OCI-LY3 (cell line): ENCODE measurements around the gene MTRF1.

Experiments
- H2AFZ ChIP-seq: fragments of 200-600, 300-600 bp; shearing (Covaris generic); 2 replicates; pipeline ENCODE4 v1.6.0; 2014; ENCODE audit warnings: antibody characterized with exemption, low read depth, low read length
- H3K27ac ChIP-seq: fragments of 200-600, 300-600 bp; sonication (generic); 2 replicates; pipeline ENCODE4 v1.5.1; 2014; ENCODE audit warnings: mild to moderate bottlenecking, low read length, moderate library complexity, mixed read lengths
- H3K27me3 ChIP-seq: fragments of 200-600, 300-600 bp; sonication (generic); 2 replicates; pipeline ENCODE4 v1.6.1; 2014; ENCODE audit warnings: low read depth, low read length, mixed read lengths
- H3K36me3 ChIP-seq: fragments of 200-600, 300-600 bp; sonication (generic); replicated peaks from 2 replicates; pipeline ENCODE3; 2014; ENCODE audit warnings: low read depth, low read length, mixed read lengths
- H3K4me1 ChIP-seq: fragments of 300-600, 200-600 bp; sonication (generic); 2 replicates; pipeline ENCODE4 v1.6.1; 2014; ENCODE audit warnings: low read length, mixed read lengths
- H3K4me2 ChIP-seq: fragments of 200-600, 300-600 bp; sonication (generic); 2 replicates; pipeline ENCODE4 v1.6.1; 2014; ENCODE audit warnings: low read length, mixed read lengths
- H3K4me3 ChIP-seq: fragments of 300-600, 200-600 bp; sonication (generic); 2 replicates; pipeline ENCODE4 v1.5.1; 2014; ENCODE audit warnings: antibody characterized with exemption, mild to moderate bottlenecking, low read length, moderate library complexity
- H3K79me2 ChIP-seq: fragments of 300-600, 200-600 bp; shearing (Covaris generic); 2 replicates; pipeline ENCODE4 v1.6.1; 2014; ENCODE audit warnings: mild to moderate bottlenecking, low read length, mixed read lengths
- H3K9ac ChIP-seq: fragments of 300-600, 200-600 bp; shearing (Covaris generic); 2 replicates; pipeline ENCODE4 v1.6.0; 2014; ENCODE audit warnings: mild to moderate bottlenecking, low read length, moderate library complexity
- H3K9me3 ChIP-seq: fragments of 200-600, 300-600 bp; shearing (Covaris generic); 2 replicates; pipeline ENCODE4 v1.6.1; 2014; ENCODE audit warnings: low read length, mixed read lengths; ENCODE audit not compliant: insufficient read depth
- H4K20me1 ChIP-seq: fragments of 200-600, 300-600 bp; sonication (generic); 2 replicates; pipeline ENCODE4 v1.6.1; 2016; ENCODE audit warnings: low read length, mixed read lengths; ENCODE audit not compliant: insufficient read depth
- EZH2phosphoT487 ChIP-seq: fragments of 200-600 bp; shearing (Covaris generic); IDR thresholded peaks from 2 replicates; pipeline ENCODE4 v1.6.1; 2018; ENCODE audit warnings: antibody characterized with exemption, mixed run types, low read depth
- TF ChIP-seq, protein P1 (sequence below): fragments of 200-600, 300-600 bp; sonication (generic); IDR thresholded peaks from 2 replicates; pipeline ENCODE4 v1.5.1; 2014; ENCODE audit warnings: antibody characterized with exemption, low read length, low read depth

The MTRF1 gene

DNA sequence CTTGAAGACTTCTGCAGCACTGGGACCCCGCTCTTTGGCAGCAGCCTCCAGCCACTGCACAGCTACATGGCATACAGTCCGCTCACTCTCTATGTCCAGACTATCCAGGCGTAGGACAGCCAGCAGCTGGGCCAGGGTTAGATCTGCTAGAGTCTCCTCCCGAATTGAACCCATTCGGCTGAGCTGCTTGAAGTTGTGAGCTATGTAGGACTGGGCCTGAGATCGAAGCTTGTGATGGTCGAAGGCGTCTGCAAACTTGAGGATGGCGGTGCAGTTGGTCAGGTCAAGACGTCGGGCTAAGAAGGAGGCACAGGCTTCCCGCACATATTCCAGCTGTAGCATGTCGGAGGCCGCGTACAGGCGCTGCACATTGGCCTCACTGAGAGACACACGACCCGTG, 69.9 kb downstream of the MTRF1 start:
- Histone ChIP-seq H2AFZ (no peak overlapping the region), H3K9me3 (no peaks in the 10 kb centered on the region), H3K27ac (no peak overlapping the region), H3K36me3 (no peaks in the 10 kb centered on the region), H3K4me1 (peaks cover 12% of the 10 kb centered on the region), H3K4me2 (no peak overlapping the region), H3K79me2 (no peaks in the 10 kb centered on the region), H3K4me3 (no peak overlapping the region), H3K27me3 (no peaks in the 10 kb centered on the region), H3K9ac (no peak overlapping the region), H4K20me1 (no peaks in the 10 kb centered on the region)
- TF ChIP-seq, protein P1, sequence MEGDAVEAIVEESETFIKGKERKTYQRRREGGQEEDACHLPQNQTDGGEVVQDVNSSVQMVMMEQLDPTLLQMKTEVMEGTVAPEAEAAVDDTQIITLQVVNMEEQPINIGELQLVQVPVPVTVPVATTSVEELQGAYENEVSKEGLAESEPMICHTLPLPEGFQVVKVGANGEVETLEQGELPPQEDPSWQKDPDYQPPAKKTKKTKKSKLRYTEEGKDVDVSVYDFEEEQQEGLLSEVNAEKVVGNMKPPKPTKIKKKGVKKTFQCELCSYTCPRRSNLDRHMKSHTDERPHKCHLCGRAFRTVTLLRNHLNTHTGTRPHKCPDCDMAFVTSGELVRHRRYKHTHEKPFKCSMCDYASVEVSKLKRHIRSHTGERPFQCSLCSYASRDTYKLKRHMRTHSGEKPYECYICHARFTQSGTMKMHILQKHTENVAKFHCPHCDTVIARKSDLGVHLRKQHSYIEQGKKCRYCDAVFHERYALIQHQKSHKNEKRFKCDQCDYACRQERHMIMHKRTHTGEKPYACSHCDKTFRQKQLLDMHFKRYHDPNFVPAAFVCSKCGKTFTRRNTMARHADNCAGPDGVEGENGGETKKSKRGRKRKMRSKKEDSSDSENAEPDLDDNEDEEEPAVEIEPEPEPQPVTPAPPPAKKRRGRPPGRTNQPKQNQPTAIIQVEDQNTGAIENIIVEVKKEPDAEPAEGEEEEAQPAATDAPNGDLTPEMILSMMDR: no peak
- TF ChIP-seq EZH2phosphoT487: no peak

- TF ChIP-seq, protein P1: no peak
- TF ChIP-seq EZH2phosphoT487: no peak
- H3K79me2 ChIP-seq: no peaks in the 10 kb centered on the region
- H3K27ac ChIP-seq: no peak overlapping the region
- no peak overlapping the region for H3K4me3 ChIP-seq
- H4K20me1 ChIP-seq: no peaks in the 10 kb centered on the region
- H3K27me3 ChIP-seq: no peaks in the 10 kb centered on the region
- H3K4me2 ChIP-seq: no peak overlapping the region
- no peaks in the 10 kb centered on the region for H3K4me1 ChIP-seq
- H3K9ac ChIP-seq: no peak overlapping the region
- no peaks in the 10 kb centered on the region for H3K9me3 ChIP-seq
- H2AFZ ChIP-seq: no peak overlapping the region
- H3K36me3 ChIP-seq: no peaks in the 10 kb centered on the region
These were observed 74.8 kb downstream of the MTRF1 start for GRCh38 chr13:41188584-41188983.

- TF ChIP-seq EZH2phosphoT487: no peak
- TF ChIP-seq, protein P1: no peak
- Histone ChIP-seq H3K4me3 (no peak overlapping the region), H3K4me2 (no peak overlapping the region), H3K9me3 (no peaks in the 10 kb centered on the region), H3K9ac (no peak overlapping the region), H3K79me2 (no peaks in the 10 kb centered on the region), H3K27ac (no peak overlapping the region), H3K4me1 (no peaks in the 10 kb centered on the region), H3K36me3 (no peaks in the 10 kb centered on the region), H2AFZ (no peak overlapping the region), H3K27me3 (no peaks in the 10 kb centered on the region), H4K20me1 (no peaks in the 10 kb centered on the region)
These were observed 76.9 kb downstream of the MTRF1 start for GRCh38 chr13:41186481-41186880.

DNA sequence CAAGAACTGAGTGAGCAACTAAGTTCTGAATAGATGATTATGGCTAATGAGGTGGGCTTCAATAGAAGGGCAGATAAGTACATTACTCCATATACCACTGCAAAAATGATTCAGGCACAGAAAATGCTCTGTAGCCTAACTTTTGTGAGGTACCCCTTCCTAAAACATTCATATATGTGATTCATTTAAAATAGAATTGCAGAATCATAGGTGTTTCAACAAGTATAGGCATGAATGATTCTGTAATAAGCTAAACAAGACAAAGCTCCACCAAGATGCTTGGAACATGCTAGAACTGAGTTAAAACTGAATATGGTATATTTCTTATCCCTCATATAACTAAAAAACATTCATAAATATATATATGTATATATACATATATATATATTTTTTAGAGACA, 81.1 kb downstream of the MTRF1 start:
- Histone ChIP-seq H3K9ac (no peak overlapping the region), H3K9me3 (no peaks in the 10 kb centered on the region), H3K27ac (no peak overlapping the region), H3K4me3 (no peak overlapping the region), H2AFZ (no peak overlapping the region), H3K4me1 (0 out of 2 replicates have a peak, but pooled peaks cover 4% of the 10 kb centered on the region), H3K27me3 (no peaks in the 10 kb centered on the region), H3K4me2 (no peak overlapping the region), H4K20me1 (no peaks in the 10 kb centered on the region), H3K79me2 (no peaks in the 10 kb centered on the region), H3K36me3 (no peaks in the 10 kb centered on the region)
- TF ChIP-seq, protein P1: no peak
- no peak for TF ChIP-seq EZH2phosphoT487
